ENCODE results near the gene MISP3.

DNA sequence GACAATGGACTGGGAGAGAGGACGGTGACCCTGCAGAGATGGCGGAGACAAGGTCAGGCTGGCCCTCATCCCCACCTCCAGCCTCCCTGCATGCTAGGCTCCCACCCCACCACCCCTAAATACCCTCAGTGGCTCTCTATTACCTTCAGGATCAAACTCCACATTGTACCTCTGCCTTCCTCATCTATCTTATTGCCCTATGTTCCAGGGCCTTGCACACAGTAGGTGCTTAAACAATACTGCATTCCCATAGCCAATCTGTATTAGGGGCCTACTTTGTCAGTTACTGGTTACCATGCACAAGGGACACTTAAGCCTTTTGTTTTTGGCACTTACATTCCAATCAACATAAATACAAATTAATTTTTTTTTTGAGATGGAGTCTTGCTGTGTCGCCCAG lies 17.2 kb upstream of the MISP3 start:
- TF ChIP-seq, protein P1, sequence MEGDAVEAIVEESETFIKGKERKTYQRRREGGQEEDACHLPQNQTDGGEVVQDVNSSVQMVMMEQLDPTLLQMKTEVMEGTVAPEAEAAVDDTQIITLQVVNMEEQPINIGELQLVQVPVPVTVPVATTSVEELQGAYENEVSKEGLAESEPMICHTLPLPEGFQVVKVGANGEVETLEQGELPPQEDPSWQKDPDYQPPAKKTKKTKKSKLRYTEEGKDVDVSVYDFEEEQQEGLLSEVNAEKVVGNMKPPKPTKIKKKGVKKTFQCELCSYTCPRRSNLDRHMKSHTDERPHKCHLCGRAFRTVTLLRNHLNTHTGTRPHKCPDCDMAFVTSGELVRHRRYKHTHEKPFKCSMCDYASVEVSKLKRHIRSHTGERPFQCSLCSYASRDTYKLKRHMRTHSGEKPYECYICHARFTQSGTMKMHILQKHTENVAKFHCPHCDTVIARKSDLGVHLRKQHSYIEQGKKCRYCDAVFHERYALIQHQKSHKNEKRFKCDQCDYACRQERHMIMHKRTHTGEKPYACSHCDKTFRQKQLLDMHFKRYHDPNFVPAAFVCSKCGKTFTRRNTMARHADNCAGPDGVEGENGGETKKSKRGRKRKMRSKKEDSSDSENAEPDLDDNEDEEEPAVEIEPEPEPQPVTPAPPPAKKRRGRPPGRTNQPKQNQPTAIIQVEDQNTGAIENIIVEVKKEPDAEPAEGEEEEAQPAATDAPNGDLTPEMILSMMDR (IDR thresholded peaks at IDR 0.05; ENCODE audit: low read length), result no peak
- TF ChIP-seq EZH2 (IDR thresholded peaks at IDR 0.05; ENCODE audit: borderline replicate concordance, low read length), result no peak

Data from OCI-LY1 (cell line).